SU-DHL-6 (cell line): ENCODE measurements around the gene MOV10L1.

Experiments used
- H2AFZ ChIP-seq: fragments of 200-600 bp; sonication (generic); 2 replicates; pipeline ENCODE4 v1.6.1; 2014; ENCODE audit warnings: low read depth, mild to moderate bottlenecking, moderate library complexity, mixed read lengths, antibody characterized with exemption, low read length; ENCODE audit not compliant: severe bottlenecking
- H3F3A ChIP-seq: fragments of 200-600 bp; shearing (Covaris generic); 2 replicates; pipeline ENCODE4 v1.6.0; 2016; ENCODE audit warnings: antibody characterized with exemption, mild to moderate bottlenecking; ENCODE audit not compliant: insufficient read depth
- H3K27ac ChIP-seq: fragments of 200-600 bp; sonication (generic); 2 replicates; pipeline ENCODE4 v1.5.1; 2016; ENCODE audit warnings: low read depth, mild to moderate bottlenecking, low read length, moderate library complexity, mixed read lengths
- H3K27me3 ChIP-seq: fragments of 200-600 bp; sonication (generic), shearing (Covaris generic); 2 replicates; pipeline ENCODE4 v1.6.0; 2014; ENCODE audit warnings: mild to moderate bottlenecking, low read length
- H3K36me3 ChIP-seq: fragments of 200-600 bp; sonication (generic); 2 replicates; pipeline ENCODE4 v1.6.1; 2014; ENCODE audit warnings: mild to moderate bottlenecking, low read length, mixed read lengths
- H3K4me2 ChIP-seq: fragments of 300-600, 200-600 bp; shearing (Covaris generic), sonication (generic); 2 replicates; pipeline ENCODE4 v1.6.0; 2014; ENCODE audit warnings: low read length, low read depth, mild to moderate bottlenecking; ENCODE audit not compliant: poor library complexity, severe bottlenecking
- H3K4me3 ChIP-seq: fragments of 200-600 bp; sonication (generic); 2 replicates; pipeline ENCODE4 v1.5.1; 2014; ENCODE audit warnings: antibody characterized with exemption, low read length, mild to moderate bottlenecking, mixed read lengths; ENCODE audit not compliant: insufficient read depth, poor library complexity, severe bottlenecking
- H3K79me2 ChIP-seq: fragments of 200-600 bp; sonication (generic); 2 replicates; pipeline ENCODE4 v1.6.1; 2014; ENCODE audit warnings: mild to moderate bottlenecking, low read length, moderate library complexity; ENCODE audit not compliant: insufficient read depth
- H3K9ac ChIP-seq: fragments of 200-600 bp; sonication (generic); 2 replicates; pipeline ENCODE4 v1.7.0; 2014; ENCODE audit warnings: mild to moderate bottlenecking, low read length
- H3K9me2 ChIP-seq: fragments of 200-600 bp; sonication (generic); replicated peaks from 2 replicates; pipeline ENCODE4 v1.6.1; 2014; ENCODE audit warnings: low read length; ENCODE audit not compliant: insufficient read depth
- H3K9me3 ChIP-seq: fragments of 200-600 bp; sonication (generic); 2 replicates; pipeline ENCODE4 v1.6.1; 2014; ENCODE audit warnings: low read length, mixed read lengths; ENCODE audit not compliant: insufficient read depth
- H4K20me1 ChIP-seq: fragments of 200-600 bp; sonication (generic); 2 replicates; pipeline ENCODE4 v1.6.1; 2014; ENCODE audit warnings: low read depth, mild to moderate bottlenecking, antibody characterized with exemption, low read length, moderate library complexity, mixed read lengths
- CTCF ChIP-seq: fragments of 200-600 bp; sonication (generic); IDR thresholded peaks from one replicate; pipeline ENCODE4 v1.5.1; 2017; ENCODE audit warnings: antibody characterized with exemption, mild to moderate bottlenecking, low read length, moderate library complexity; ENCODE audit not compliant: insufficient read depth, poor library complexity, severe bottlenecking
- EZH2phosphoT487 ChIP-seq: fragments of 200-600 bp; sonication (generic), shearing (Covaris generic); conservative IDR thresholded peaks from 2 replicates; pipeline ENCODE4 v1.6.1; 2018; ENCODE audit warnings: mild to moderate bottlenecking, antibody characterized with exemption, low read length, moderate library complexity, mixed read lengths

MOV10L1 gene

DNA sequence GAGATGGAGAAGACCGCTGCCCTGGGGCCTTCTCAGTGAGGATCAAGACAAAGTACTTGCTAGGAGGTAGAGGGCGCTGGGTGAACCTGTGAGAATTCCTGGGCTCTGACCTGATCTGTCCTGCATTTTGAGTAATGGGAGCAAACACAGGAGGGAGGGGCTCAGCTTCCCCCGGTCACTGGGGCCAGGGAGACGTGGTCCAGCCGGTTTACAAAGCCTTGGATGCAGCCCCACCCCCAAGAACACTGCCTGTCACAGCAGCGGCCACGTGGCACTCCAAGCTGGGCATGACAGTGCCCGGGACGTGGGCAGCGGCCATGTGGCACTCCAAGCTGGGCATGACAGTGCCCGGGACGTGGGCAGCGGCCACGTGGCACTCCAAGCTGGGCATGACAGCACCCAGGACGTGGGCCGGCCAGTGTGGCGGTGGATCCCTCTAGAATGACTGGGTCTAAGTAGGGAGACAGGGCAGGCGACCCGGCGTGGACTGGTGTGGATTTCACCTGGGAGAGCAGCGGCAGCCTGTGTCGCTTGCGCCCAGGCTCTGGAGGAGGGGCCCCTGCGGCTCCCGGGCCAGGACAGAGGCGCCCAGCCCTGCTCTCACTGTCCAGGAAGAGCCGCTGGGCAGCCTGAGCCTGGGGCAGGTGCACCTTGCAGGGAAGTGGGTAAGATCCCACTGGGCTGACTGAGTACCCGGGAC, 29.2 kb upstream of the MOV10L1 start:
- H2AFZ ChIP-seq = no peak overlapping the region
- H3K79me2 ChIP-seq = no peaks in the 10 kb centered on the region
- no peaks in the 10 kb centered on the region for H3K36me3 ChIP-seq
- H3F3A ChIP-seq = no peaks in the 10 kb centered on the region
- H4K20me1 ChIP-seq = no peaks in the 10 kb centered on the region
- no peak overlapping the region for H3K4me3 ChIP-seq
- H3K9me2 ChIP-seq = no peaks in the 10 kb centered on the region
- no peaks in the 10 kb centered on the region for H3K27me3 ChIP-seq
- no peak overlapping the region for H3K4me2 ChIP-seq
- TF ChIP-seq EZH2phosphoT487 (no peak), CTCF (no peak)
- no peaks in the 10 kb centered on the region for H3K9me3 ChIP-seq
- no peak overlapping the region for H3K9ac ChIP-seq
- no peak overlapping the region for H3K27ac ChIP-seq

- Histone ChIP-seq H3F3A (no peaks in the 10 kb centered on the region), H4K20me1 (no peaks in the 10 kb centered on the region), H3K9me2 (no peaks in the 10 kb centered on the region), H2AFZ (no peak overlapping the region), H3K9ac (no peak overlapping the region), H3K36me3 (no peaks in the 10 kb centered on the region), H3K79me2 (no peaks in the 10 kb centered on the region), H3K27me3 (no peaks in the 10 kb centered on the region), H3K27ac (no peak overlapping the region), H3K9me3 (no peaks in the 10 kb centered on the region), H3K4me2 (no peak overlapping the region), H3K4me3 (no peak overlapping the region)
- TF ChIP-seq CTCF = no peak
- TF ChIP-seq EZH2phosphoT487 = no peak
Measured at GRCh38 chr22:50061141-50061823, 28.5 kb upstream of the MOV10L1 start.

DNA sequence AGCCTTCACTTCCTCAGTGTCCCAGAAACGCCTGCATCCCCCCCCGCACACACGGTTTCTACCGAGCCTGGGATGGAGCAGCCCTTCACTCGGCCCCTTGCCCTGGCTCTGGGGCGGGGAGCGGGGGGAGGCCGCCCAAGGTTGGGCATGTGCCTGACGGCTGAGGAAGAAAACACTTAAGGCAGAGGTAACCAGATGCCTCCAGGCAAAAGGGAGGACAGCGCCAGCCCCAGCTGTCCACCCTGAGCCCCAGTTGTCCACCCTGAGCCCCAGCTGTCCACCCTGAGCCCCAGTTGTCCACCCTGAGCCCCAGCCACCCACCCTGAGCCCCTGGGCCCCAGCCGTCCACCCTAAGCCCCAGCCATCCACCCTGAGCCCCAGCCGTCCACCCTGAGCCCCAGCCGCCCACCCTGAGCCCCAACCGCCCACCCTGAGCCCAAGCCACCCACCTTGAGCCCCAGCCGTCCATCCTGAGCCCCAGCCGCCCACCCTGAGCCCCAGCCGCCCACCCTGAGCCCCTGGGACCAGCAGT, 27.9 kb upstream of the MOV10L1 start:
- Histone ChIP-seq H3K4me2 (no peak overlapping the region), H2AFZ (no peak overlapping the region), H3K4me3 (no peak overlapping the region), H3K9me2 (no peaks in the 10 kb centered on the region), H3K79me2 (no peaks in the 10 kb centered on the region), H3K27ac (no peak overlapping the region), H3K9ac (no peak overlapping the region), H3K36me3 (no peaks in the 10 kb centered on the region), H3K9me3 (no peaks in the 10 kb centered on the region), H4K20me1 (no peaks in the 10 kb centered on the region), H3F3A (no peaks in the 10 kb centered on the region), H3K27me3 (no peaks in the 10 kb centered on the region)
- TF ChIP-seq CTCF = no peak
- TF ChIP-seq EZH2phosphoT487 = no peak
